GM19467 (cell line): ENCODE results near the gene ARRDC3.
A peak's percentile ranks its signal among the peaks of the same experiment; 100 is the strongest.
"Not testable (repeated sequence)": the region's sequence is repeated elsewhere in the genome, so short reads cannot be mapped to it uniquely, and the experiment has no call there.

Experiments
- ATAC-seq: cut with Tn5 transposase; IDR thresholded peaks from one replicate; pipeline ENCODE4 v1.9.1; 2021; ENCODE audit warnings: mild to moderate bottlenecking, moderate library complexity; ENCODE audit not compliant: unreplicated experiment

ARRDC3 gene

DNA sequence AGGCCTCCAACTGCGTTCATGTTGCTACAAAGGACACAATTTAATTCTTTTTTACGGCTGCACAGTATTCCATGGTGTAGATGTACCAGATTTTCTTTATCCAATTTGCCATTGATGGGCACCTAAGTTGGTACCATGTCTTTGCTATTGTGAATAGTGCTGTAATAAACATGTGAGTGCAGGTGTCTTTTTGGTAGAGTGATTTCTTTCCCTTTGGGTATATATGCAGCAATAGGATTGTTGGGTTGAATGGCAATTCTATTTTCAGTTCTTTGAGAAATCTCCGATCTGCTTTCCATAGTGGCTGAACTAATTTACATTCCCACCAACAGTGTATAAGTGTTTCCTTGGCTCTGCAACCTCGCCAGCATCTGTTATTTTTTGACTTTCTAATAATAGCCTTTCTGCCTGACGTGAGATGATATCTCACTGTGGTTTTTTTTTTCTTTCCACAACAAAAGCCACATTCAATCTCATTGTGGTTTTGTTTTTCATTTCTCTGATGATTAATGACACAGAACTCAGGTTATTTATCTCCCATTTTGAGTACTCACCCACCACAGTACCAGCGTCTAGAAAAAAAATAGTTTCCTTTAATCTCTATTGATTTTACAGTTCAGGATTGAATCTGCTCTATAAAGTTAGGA lies 21.9 kb downstream of the ARRDC3 start:
- peak; percentile 76 for ATAC-seq

DNA sequence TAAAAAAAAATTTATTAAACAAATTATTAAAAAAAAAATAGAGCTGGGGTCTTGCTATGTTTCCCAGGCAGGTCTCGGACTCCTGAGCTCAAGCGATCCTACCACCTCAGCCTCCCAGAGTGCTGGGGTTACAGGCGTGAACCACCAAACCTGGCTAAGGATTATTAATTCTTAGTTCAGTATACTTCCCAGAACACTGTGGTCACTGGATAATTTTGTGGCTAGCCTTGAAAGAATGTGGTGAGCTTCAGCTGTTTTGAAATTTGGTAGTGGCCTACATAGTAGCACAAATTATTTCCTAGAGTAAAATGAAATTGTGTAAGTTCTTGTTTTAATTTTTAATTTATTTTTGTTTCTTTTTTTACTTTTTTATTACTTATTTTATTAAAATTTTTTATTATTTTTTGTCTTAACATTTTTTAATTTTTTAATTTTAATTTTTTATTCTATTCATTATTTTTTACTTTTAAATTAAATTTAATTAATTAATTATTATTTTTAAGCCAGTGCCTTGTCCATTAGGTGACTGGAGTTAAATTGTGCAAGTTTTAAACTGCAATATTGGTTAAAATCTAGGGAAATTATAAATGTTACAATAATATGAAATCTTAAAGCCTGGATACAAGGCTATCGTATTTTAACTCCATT lies 23.0 kb downstream of the ARRDC3 start:
- ATAC-seq, result no peak

DNA sequence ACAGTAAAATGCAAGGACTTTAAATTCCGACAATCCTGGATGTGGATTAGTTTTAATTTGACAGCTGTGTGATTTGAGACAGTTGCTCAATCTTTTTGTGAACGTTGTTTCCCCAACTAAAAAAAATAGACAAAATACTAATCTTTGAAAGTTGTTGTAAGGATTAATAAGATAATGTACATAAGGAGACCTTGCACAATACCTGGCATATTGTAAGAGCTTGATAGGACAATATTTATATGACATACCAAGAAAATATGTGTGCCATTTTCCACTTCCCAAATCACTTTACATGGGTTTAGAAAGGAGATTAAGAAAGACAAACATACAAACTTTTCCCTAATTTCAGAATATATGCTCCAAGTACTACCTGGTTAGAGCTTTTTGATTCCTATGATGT lies 25.3 kb downstream of the ARRDC3 start:
- no peak for ATAC-seq

- ATAC-seq, result no peak
Observed at GRCh38 chr5:91357012-91357634, 26.0 kb downstream of the ARRDC3 start.

DNA sequence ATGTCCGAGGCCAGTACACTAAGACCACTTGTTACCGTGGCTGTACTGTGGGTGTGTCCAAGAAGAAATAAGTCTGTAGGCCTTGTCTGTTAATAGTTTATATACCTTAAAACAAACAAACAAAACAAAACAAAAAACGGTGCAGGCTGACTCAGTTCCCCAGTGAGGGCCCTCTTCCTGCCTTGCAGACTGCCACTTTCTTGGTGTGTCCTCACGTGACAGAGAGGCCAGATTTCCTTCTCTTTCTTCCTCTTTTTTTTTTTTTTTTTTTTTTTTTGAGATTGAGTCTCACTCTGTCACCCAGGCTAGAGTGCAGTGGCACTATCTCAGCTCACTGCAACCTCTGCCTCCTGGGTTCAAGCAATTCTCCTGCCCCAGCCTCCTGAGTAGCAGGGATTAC lies 28.2 kb downstream of the ARRDC3 start:
- ATAC-seq, result not testable (repeated sequence)

GRCh38 chr5:91352831-91353695 lies 30.1 kb downstream of the ARRDC3 start:
- no peak for ATAC-seq

DNA sequence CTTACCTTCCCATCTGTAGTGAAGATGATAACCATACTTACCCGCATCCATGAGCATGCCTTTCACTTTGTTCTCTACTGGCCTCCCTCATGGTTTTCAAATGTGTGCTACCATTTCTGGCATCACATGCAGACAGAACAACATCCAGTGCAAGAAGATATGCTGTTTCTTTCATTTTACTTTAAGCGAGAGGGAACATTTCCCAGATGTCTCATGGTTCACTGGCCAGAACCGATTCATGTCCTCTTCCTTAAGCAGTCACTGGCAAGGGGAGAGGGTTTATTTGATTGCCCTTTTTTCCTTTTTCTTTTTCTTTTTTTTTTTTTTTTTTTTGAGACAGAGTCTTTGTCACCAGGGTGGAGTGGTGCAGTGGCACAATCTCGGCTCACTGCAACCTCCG lies 37.7 kb downstream of the ARRDC3 start:
- ATAC-seq, result no peak

- not testable (repeated sequence) for ATAC-seq
Observed at GRCh38 chr5:91344661-91345200, 38.4 kb downstream of the ARRDC3 start.

- ATAC-seq, result no peak
Observed at GRCh38 chr5:91343916-91344315, 39.2 kb downstream of the ARRDC3 start.

GRCh38 chr5:91342931-91343330 lies 40.2 kb downstream of the ARRDC3 start:
- ATAC-seq, result not testable (repeated sequence)

DNA sequence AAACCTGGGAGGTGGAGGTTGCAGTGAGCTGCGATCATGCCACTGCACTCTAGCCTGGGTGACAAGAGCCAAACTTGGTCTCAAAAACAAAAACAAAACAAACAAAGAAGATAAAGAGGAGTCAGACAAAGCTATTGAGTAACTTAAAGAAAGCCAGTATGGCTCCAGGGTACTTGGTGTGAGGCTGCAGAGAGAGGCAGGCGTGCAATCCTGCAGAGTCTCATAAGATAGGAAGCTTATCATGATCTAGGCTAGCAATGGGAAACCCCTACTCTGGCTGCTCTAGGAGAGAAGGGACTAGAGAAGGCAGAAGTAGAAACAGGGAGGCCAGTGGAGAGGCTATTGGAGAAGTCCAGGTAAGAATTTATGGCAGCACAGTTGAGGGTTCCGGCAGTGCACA lies 42.0 kb downstream of the ARRDC3 start:
- ATAC-seq, result no peak

- no peak for ATAC-seq
Observed at GRCh38 chr5:91340532-91340931, 42.6 kb downstream of the ARRDC3 start.

DNA sequence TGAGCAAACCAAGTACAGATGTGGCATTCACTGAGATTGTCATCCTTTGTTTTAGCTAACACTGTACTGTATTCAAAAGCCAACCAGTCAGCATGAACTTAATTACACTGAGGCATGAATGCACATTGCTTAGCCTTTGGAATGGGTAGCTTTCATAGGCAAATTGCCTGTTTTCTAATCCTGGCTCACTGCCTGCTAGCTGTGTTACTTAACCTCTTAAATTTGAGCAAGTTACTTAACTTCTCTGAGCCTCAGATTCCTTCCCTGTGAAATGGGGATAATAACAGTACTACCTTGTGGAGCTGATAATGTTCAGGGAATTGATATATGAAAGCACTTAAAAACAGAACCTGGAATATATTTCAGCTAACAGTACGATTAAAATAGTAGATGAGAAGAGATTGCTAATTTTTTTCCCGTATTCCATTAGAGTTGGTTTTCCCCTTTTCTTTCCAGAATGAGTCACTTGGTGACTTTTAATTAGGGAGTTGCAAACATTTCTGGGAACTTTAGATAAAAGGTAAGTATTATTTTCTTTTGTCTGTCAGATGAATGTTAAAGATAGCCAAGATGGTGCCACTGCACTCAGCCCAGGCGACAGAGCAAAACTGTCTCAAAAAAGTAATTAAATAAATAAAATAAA lies 43.9 kb downstream of the ARRDC3 start:
- no peak for ATAC-seq

DNA sequence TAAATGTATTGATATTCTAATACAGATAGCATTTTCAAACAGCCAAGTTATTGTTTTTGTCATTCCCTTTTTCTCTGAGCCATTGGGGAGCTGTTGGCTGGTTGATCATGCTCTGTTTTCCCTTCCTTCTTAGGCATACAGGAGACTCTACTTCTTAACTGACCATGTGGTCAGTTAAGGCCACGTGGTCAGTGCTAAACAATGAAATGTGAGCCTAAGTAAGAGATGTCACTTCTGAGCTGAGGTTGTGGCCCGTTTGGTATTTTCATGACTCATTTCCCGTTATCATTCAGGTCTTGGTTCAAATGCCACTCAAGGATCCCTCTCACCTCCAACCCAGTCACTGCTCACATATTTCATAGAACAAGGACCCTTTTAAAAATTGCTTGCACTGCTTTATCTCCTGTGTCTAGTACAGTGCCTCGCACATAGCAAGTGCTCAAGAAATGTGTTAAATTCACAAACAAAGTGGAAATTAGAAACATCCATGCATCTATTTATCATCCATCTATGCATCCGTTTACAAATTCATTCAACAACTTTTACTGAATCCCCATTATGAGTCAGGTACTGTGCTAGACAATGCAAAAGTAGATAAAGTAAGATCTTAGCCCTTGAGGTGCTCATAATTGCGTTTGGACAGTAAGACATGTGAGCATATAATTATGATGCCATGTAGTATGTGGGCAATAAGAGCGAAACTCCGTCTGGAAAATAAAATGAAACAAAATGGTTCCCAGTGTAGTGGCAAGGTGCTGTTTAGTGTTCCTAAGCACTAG lies 50.7 kb downstream of the ARRDC3 start:
- no peak for ATAC-seq

DNA sequence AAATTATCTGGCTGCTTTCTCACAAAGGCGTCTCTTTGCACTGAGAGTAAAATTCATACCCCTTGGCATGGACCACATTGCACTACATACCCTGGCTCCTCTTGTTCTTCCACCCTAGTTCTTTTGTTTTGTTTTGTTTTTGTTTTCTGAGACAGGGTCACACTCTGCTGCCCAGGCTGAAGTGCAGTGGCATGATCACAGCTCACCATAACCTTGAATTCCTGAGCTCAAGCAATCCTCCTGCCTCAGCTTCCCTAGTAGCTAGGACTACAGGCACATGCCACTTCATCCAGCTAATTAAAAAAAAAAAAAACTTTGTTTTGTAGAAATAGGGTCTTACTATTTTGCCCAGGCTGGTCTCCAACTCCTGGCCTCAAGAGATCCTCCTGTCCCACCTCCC lies 51.4 kb downstream of the ARRDC3 start:
- no peak for ATAC-seq

DNA sequence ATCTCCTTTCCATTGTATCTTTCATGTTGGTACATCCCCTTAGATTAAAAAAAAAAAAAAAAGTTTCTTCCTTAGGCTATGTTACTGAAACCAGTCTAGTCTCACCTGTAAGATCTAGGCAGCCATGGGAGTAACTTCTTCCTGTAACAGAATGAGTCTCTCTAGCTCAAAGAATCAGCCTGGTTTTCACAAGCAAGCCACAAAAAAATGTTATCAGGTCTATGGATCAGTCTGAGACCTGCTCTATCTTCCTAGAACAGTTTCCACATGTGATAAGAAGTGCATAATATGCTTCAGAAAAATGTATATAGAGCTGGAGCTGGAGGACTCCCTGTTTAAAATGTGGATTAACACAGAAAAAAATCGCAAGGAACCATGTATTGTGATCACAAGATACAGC lies 53.8 kb downstream of the ARRDC3 start:
- ATAC-seq, result no peak

DNA sequence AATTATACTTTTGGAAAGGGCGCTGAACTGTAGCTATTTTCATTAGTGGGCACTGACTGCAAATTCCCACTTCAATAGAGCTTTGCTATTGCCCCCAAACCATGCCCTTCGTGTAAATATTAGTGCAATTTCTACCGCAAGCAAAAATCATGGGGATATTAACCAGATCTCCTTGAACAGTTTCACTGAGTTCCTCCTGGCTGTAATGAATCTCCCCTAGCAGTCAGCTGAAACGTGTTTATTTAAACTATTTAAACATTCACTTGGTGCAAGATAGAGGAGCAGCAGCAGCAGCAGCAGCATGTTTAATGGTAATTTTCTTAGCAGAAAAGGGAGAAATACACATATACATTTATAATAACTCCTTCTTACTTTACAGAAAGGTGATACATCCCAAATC lies 54.4 kb downstream of the ARRDC3 start:
- no peak for ATAC-seq

DNA sequence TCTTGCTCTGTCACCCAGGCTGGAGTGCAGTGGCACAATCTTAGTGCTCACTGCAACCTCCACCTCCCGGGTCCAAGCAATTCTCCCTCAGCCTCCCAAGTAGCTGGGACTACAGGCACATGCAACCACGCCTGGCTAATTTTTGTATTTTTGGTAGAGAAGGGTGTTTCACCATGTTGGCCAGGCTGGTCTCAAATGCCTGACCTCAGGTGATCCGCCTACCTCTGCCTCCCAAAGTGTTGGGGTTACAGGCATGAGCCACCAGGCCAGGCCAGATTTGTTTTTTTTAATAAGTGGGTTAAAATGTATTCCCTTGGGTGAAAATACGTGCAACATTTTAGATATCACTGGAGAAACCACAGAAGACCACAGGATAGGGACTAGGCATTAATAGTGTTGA lies 60.1 kb downstream of the ARRDC3 start:
- not testable (repeated sequence) for ATAC-seq

DNA sequence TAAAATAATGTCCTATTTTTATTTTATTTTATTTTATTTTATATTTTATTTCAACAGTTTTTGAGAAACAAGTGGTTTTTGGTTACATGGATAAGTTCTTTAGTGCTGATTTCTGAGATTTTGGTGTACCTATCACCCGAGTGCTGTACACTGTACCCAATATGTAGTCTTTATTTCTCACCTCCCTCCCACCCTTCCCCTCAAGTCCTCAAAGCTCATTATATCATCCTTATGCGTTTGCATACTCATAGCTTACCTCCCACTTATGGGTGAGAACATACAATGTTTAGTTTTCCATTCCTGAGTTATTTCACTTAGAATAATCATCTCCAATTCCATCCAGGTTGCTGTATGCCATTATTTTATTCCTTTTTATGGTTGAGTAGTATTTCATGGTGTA lies 63.5 kb downstream of the ARRDC3 start:
- ATAC-seq, result no peak

DNA sequence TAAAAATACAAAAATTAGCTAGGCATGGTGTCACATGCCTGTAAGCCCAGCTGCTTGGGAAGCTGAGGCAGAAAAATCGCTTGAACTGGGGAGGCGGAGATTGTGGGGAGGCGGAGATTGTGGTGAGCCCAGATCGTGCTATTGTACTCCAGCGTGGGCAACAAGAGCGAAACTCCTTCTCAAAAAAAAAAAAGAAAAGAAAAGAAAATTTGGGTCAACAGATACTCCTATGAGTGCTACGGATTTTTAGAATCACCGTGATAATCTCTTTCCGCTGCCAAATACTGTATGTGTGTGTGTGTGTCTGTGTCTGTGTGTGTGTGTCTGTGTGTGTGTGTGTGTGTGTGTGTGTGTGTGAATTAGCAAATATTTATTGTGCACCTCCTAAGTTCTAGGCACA lies 64.4 kb downstream of the ARRDC3 start:
- no peak for ATAC-seq
